Thyroid gland (tissue), 4 donors: ENCODE data around the gene BTNL9.

ENCODE experiments used
- POLR2A ChIP-seq, 2 donors: fragments of 450-650 bp; IDR thresholded peaks; one replicate each; pipeline ENCODE4 v1.6.1; 2017; ENCODE audit warnings: antibody characterized with exemption in 2 of 2, mild to moderate bottlenecking in 2 of 2, moderate library complexity in 1 of 2
- TF ChIP-seq, protein P1 (sequence below), 6 experiments: fragments of 200-600 bp in 3 of 6; fragments of 450-650 bp in 3 of 6; sonication (generic) in 3 of 6; IDR thresholded peaks; one replicate each; pipeline ENCODE4 v1.5.1; 2016 to 2019; ENCODE audit warnings: antibody characterized with exemption in 6 of 6, mild to moderate bottlenecking in 2 of 6, inconsistent platforms in 1 of 6, moderate library complexity in 1 of 6

DNA sequence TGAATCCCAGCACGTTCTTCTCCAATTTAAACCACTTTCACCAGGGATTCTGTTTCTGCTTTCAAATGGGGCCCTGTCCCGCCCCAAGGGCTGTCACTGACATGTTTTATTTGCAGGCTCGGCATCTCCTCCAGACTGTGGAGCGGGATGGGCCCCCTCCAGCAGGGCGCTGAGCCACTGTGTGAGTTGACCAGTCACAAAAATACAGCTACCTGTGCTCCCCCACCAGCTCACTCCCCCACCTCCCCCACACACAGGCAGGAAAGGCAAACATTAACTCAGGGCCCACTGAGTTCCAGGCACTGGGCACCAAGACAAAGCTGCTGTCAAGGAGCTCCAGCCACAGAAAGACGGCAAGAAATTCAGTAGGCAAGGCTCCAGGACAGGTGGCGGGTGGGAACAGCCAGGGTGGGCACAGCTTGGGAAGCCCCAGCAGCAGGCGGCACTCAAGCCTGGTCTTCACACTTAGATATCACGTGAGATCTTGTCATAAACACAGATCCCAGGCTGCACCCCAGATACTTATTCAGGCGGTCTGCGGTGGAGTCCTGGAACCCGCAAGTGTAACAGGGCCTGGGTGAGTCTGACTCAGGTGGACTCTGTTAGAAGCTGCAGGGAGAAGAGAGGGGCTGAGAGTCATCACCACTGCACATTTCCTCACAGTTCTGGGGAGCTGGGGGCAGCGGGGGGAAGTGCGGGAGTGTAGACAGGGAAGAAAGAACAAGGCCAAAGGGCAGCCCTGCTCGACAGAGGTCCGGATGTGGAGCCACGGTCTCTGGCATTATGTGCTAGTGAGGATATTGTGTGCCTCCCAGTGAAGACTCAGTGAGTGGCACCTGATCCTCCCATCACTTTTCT lies 46.2 kb downstream of the BTNL9 start:
- TF ChIP-seq, protein P1, sequence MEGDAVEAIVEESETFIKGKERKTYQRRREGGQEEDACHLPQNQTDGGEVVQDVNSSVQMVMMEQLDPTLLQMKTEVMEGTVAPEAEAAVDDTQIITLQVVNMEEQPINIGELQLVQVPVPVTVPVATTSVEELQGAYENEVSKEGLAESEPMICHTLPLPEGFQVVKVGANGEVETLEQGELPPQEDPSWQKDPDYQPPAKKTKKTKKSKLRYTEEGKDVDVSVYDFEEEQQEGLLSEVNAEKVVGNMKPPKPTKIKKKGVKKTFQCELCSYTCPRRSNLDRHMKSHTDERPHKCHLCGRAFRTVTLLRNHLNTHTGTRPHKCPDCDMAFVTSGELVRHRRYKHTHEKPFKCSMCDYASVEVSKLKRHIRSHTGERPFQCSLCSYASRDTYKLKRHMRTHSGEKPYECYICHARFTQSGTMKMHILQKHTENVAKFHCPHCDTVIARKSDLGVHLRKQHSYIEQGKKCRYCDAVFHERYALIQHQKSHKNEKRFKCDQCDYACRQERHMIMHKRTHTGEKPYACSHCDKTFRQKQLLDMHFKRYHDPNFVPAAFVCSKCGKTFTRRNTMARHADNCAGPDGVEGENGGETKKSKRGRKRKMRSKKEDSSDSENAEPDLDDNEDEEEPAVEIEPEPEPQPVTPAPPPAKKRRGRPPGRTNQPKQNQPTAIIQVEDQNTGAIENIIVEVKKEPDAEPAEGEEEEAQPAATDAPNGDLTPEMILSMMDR (IDR thresholded peaks at IDR 0.05) = no peak
- TF ChIP-seq POLR2A (IDR thresholded peaks at IDR 0.05) = no peak
